ENCODE results near the gene ABR. TPM values are rescaled to one million over a fixed set of nuclear protein-coding genes. Genes with fewer than 3 reads are reported as not detected.

ABR gene
- total RNA-seq, 1 donor from 2014 or later = 110 TPM

DNA sequence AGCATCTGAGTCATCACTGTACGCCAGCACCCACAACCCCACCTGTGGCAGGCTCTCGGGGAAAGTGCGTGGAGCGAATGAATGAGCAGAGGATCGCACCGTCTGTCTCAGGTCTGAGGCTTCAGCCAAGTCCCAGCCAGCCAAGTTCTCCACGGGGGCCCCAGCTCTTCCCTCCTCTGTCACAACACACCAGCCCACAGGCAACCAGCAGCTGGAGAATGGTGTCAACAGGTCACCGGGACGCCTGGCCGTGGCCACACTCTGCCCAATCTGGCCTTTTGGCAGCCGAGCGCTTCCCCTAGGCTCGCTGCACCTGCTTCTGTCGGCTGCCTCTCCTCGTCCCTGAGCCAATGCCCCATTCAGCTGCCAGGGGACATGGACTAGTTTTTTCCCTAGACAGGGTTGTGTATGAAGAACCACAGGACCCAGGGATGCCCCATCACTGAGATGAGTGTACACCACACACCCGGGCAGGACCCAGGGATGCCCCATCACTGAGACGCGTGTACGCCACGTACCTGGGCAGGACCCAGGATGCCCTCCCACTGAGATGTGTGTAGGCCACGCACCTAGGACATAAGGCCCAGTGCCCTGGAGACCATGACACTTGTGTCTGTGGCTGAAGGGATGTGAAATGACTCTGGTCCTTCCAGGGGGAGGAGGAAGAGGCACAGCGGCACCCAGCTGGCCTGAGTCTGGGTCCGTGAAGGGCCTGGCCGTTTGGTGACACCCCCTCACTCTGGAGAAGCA is 52.8 kb downstream of the ABR start:
- Mint-ChIP-seq H3K4me1 (ENCODE audit: unreplicated experiment) (peaks cover 17% of the 10 kb centered on the region), H3K9me3 (ENCODE audit: unreplicated experiment) (no peaks in the 10 kb centered on the region)

DNA sequence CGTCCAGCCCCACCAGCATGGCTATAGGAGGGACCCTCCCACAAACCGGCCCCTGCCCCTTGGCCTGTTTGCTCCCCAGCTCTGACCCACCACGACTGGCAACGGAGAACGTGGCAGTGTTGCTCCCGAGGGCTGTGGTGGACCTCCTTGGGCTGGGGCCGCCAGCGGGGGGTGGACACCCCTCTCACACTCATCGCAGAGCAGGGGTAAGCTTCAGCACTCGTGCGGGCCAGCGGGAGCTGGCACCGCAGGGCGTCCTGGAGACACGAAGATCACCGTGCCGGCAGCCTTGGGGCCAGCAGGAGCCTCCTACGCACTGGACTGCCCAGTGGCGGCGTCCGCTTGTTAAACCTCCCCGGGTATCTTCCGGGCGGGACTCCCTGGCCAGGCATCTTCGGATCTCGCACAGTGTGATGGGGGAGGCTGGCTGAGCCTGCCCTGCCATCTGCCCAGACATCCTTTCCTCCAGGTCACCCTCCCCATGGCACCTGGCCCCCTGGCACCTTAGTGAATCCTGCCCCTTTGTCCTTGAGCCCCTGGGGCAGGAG is 53.5 kb downstream of the ABR start:
- H3K27me3 Mint-ChIP-seq (ENCODE audit: unreplicated experiment) = no peaks in the 10 kb centered on the region

More for the DNA sequence above, 52.8 kb downstream of the ABR start:
- H3K27ac Mint-ChIP-seq (ENCODE audit: unreplicated experiment) = no peak overlapping the region
- no peak for DNase-seq (ENCODE audit: extremely low spot score, unreplicated experiment)
- TF ChIP-seq, protein P1, sequence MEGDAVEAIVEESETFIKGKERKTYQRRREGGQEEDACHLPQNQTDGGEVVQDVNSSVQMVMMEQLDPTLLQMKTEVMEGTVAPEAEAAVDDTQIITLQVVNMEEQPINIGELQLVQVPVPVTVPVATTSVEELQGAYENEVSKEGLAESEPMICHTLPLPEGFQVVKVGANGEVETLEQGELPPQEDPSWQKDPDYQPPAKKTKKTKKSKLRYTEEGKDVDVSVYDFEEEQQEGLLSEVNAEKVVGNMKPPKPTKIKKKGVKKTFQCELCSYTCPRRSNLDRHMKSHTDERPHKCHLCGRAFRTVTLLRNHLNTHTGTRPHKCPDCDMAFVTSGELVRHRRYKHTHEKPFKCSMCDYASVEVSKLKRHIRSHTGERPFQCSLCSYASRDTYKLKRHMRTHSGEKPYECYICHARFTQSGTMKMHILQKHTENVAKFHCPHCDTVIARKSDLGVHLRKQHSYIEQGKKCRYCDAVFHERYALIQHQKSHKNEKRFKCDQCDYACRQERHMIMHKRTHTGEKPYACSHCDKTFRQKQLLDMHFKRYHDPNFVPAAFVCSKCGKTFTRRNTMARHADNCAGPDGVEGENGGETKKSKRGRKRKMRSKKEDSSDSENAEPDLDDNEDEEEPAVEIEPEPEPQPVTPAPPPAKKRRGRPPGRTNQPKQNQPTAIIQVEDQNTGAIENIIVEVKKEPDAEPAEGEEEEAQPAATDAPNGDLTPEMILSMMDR (IDR thresholded peaks at IDR 0.05) = no peak
- peaks cover 18% of the 10 kb centered on the region for H3K36me3 Mint-ChIP-seq (ENCODE audit: unreplicated experiment)
- no peaks in the 10 kb centered on the region for H3K27me3 Mint-ChIP-seq (ENCODE audit: unreplicated experiment)
- no peak overlapping the region for H3K4me3 Mint-ChIP-seq (ENCODE audit: unreplicated experiment)

DNA sequence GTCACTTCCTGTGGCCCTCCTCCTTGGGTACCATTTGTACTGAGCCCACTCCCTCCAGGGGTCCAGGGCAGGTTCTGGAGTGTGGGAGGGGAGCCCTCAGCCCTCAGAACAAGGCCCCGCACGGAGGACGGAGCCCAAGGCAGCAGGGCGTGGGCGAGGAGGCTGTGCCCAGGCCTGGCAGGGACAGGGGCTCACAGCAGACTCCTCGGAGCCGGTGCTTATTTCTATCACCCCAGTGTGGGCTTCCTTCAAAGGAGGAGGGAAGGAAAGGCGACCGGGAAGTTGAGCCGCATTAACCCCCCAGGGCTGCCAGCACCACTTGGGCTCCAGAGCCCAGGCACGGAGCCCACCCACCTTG is 54.0 kb downstream of the ABR start:
- TF ChIP-seq, protein P1 (IDR thresholded peaks at IDR 0.05) = no peak
- no peak for DNase-seq (ENCODE audit: extremely low spot score, unreplicated experiment)
- no peak overlapping the region for H3K27ac Mint-ChIP-seq (ENCODE audit: unreplicated experiment)
- no peaks in the 10 kb centered on the region for H3K27me3 Mint-ChIP-seq (ENCODE audit: unreplicated experiment)
- peaks cover 18% of the 10 kb centered on the region for H3K36me3 Mint-ChIP-seq (ENCODE audit: unreplicated experiment)
- peaks cover 21% of the 10 kb centered on the region for H3K4me1 Mint-ChIP-seq (ENCODE audit: unreplicated experiment)
- no peaks in the 10 kb centered on the region for H3K9me3 Mint-ChIP-seq (ENCODE audit: unreplicated experiment)
- H3K4me3 Mint-ChIP-seq (ENCODE audit: unreplicated experiment) = no peak overlapping the region

More for the DNA sequence above, 53.5 kb downstream of the ABR start:
- no peak for DNase-seq (ENCODE audit: extremely low spot score, unreplicated experiment)
- Mint-ChIP-seq H3K4me1 (ENCODE audit: unreplicated experiment) (peaks cover 17% of the 10 kb centered on the region), H3K27ac (ENCODE audit: unreplicated experiment) (no peak overlapping the region), H3K9me3 (ENCODE audit: unreplicated experiment) (no peaks in the 10 kb centered on the region), H3K4me3 (ENCODE audit: unreplicated experiment) (no peak overlapping the region), H3K36me3 (ENCODE audit: unreplicated experiment) (peaks cover 18% of the 10 kb centered on the region)
- TF ChIP-seq, protein P1 (IDR thresholded peaks at IDR 0.05) = no peak

DNA sequence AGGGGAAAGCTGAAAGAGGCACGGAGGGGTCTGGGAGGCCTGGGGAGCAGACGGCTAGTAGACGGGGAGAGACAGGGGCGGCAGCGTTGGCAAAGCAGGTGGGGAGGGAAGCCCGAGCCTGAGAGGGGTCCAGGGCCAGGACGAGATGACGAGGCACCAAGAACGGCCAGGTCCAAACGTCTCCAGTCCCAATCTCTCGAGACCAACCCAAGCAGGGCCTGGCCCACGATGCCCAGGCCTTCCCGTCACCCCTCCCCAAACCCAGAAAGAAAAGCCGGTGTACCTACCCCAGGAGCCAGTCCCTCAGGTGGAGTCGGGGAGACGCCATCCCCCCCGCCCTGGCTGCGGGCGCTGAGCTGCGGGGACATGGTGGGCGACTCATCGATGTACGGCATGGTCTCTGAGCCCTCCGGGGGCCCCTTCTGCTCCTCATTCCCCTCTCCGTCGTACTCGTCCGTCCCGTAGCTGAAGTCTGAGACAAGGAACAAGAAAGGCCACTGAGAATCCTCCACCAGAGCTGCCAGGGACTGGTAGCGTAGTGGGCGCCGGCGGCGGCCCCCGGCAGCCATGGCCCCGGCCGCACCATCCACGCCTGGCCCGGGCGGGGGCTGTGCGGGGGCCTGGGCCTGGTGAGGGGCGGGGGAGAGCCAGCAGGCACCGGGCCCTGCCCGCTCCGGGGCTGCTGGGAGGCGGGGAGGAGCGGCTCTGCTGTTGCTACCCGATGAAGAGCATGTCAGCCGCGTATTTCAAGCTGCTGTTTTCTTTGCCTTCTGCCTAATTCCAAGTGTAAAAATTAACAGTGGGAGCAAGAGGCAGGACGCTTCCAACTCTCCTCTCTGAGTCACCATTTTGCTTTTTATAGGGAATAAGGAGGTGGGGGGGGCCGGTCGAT is 54.6 kb downstream of the ABR start:
- no peaks in the 10 kb centered on the region for H3K9me3 Mint-ChIP-seq (ENCODE audit: unreplicated experiment)
- peaks cover 16% of the 10 kb centered on the region for H3K36me3 Mint-ChIP-seq (ENCODE audit: unreplicated experiment)
- TF ChIP-seq, protein P1 (IDR thresholded peaks at IDR 0.05) = no peak
- no peak overlapping the region for H3K27ac Mint-ChIP-seq (ENCODE audit: unreplicated experiment)
- DNase-seq (ENCODE audit: extremely low spot score, unreplicated experiment) = no peak
- no peak overlapping the region for H3K4me3 Mint-ChIP-seq (ENCODE audit: unreplicated experiment)
- H3K27me3 Mint-ChIP-seq (ENCODE audit: unreplicated experiment) = no peaks in the 10 kb centered on the region
- peaks cover 21% of the 10 kb centered on the region for H3K4me1 Mint-ChIP-seq (ENCODE audit: unreplicated experiment)

Measured in osteocyte (in vitro differentiated cells).